ENCODE results near the gene BDH1. TPM values are rescaled to one million over a fixed set of nuclear protein-coding genes. Genes with fewer than 3 reads are reported as not detected.
"Not testable (repeated sequence)": the region's sequence is repeated elsewhere in the genome, so short reads cannot be mapped to it uniquely, and the experiment has no call there.

The BDH1 gene
- polyA plus RNA-seq, 12 donors = 2.3 to 21.6 (median 4.9) TPM; not detected in 1

DNA sequence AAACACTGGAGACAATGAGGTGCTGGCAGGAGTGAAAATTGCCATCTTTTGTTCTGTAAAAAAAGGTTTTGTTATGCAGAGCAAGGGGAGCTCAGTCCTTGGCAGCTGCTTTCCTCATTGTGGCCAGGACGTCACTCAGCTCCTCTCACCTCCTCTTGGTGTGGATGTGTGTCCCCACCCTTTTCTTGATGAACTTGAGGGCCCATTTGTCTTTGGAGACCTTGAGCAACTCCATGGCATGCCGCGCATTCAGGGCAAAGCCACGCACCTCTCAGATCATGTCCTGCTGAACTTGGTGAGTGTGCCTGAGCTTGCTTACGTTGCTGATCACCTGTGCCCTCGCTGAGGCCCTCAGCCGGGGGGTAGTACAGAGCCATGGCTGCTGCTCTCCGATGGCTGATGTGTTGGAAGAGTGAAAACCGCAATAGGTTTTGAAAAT lies 24.5 kb upstream of the BDH1 start:
- DNase-seq = no peak

DNA sequence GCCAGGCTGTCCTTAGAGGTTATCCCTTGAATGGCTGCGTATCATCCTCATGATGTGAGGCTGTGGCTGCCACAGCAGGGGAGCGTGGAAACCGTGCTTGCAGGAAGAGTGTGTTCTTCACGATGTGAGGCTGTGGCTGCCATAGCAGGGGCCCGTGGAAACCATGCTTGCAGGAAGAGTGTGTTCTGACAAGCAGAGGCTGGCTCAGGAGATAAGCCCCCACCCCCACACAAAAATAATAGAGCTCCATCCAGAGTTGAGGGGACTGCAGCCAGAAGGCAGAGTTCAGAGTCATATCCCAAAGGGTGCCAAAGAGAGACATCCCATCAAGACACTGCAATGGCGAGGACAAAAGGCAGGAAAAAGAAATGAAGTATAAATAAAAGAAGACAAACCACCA lies 22.6 kb upstream of the BDH1 start:
- DNase-seq = no peak

GRCh38 chr3:197577366-197578074 lies 21.8 kb upstream of the BDH1 start:
- no peak for DNase-seq

GRCh38 chr3:197576838-197577237 lies 21.1 kb upstream of the BDH1 start:
- DNase-seq = no peak

DNA sequence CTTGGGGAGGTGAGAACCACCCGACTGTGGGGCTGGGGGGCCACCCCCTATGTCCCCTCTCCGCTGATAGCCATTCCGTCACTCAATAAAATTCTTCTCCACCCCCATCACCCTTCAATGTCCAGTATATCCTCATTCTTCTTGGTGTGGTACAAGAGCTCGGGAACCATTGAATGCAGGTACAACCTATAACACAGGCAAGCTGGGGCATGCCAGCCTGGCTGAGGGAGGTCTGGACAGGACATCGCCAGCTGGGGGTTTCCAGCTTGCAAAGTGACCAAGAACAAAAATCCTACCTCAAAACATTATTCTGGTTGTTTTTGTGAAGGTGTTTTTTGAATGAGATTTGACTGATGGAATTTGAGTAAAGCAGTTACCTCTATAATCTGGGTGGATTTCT lies 19.6 kb upstream of the BDH1 start:
- DNase-seq = no peak

DNA sequence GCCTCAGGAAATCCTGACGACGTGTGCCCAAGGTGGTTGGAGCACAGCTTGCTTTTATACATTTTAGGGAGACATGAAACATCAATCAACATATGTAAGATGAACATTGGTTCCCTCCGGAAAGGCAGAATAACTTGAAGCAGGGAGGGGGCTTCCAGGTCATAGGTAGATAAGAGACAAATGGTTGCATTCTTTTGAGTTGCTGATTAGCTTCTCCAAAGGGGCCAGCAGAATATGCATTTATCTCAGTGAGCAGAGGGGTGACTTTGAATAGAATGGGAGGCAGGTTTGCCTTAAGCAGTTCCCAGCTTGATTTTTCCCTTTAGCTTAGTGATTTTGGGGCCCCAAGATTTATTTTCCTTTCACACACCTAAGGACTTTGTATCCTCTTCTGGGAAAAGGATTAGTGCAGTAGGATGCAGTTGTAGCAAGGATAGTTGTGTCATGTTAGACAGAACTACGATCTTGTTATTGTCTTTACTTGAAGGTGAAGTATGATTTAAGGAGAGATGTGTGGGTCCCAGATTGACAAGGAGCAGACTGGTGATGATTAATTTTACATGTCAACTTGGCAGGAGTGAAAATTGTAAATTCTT lies 18.7 kb upstream of the BDH1 start:
- DNase-seq = not testable (repeated sequence)

- DNase-seq = no peak
These were observed 17.4 kb upstream of the BDH1 start for GRCh38 chr3:197573048-197573767.

DNA sequence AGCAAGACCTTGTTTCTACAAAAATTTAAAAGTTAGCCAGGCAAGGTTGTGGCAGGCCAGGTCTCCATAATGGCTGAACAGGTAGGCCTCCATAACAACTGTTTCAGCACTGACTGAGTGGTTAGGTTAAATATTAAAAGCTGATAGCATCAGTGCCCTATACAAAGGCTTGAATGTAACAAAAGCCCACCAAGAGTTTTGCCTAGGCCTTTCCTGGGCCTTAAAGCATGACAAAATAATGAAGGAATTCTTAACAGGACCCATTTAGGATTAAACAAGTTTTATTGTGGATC lies 16.1 kb upstream of the BDH1 start:
- not testable (repeated sequence) for DNase-seq

GRCh38 chr3:197571074-197571879 lies 15.5 kb upstream of the BDH1 start:
- not testable (repeated sequence) for DNase-seq

DNA sequence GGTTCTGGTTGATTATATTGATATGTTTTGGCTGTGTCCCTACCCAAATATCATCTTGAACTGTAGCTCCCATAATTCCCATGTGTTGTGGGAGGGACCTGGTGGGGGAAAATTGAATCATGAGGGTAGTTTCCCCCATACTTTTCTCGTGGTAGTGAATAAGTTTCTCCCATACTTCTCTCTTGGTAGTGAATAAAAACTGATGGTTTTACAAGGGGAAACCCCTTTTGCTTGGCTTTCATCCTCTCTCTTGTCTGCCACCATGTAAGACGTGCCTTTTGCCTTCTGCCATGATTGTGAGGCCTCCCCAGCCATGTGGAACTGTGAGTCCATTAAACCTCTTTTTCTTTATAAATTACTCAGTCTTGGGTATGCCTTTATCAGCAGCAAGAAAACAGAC lies 13.7 kb upstream of the BDH1 start:
- not testable (repeated sequence) for DNase-seq

GRCh38 chr3:197567904-197568681 lies 12.3 kb upstream of the BDH1 start:
- no peak for DNase-seq

- not testable (repeated sequence) for DNase-seq
These were observed 10.4 kb upstream of the BDH1 start for GRCh38 chr3:197566155-197566554.

GRCh38 chr3:197564097-197564843 lies 8.5 kb upstream of the BDH1 start:
- DNase-seq = no peak

GRCh38 chr3:197562398-197563251 lies 6.9 kb upstream of the BDH1 start:
- DNase-seq = no peak

DNA sequence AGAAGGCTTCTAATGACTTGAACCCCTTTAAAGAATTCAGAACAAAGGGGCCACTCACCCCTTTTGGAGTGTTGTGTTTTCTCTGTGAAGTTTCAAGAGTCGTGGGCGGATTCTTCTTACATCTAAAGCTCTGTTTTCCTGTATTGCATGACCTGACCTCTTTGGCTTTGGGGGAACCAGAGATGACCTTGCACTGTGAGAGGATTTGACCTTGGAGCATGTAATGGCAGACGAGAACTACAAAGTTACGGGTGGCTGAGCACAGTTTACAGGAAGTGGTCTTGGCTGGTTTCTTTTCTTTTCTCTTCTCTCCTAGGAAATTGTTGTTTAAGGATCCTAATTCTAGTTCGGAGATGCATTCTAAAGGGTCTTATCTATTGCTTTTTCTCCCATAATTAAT lies 6.2 kb upstream of the BDH1 start:
- no peak for DNase-seq

DNA sequence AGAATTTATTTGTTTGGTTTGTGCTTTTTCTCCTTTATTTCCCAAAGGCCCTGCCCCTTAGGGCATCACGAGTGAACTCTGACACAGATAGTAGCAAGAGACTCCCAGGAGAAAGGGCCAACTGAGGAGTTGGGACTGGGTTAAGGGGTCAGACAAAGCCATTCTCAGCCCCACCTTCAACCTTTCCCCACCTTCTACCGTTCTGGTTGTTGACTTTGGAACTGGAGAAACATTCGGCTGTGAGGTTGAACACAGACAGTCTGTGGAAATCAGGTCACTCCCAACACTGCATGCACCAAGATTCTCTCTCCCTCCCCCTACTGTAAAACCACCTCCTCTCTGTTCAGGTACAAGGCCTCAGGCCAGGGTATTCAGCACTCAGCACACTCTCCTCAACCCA lies 3.9 kb upstream of the BDH1 start:
- no peak for DNase-seq

GRCh38 chr3:197554562-197555280 lies 1.0 kb downstream of the BDH1 start:
- peak; percentile 91 for DNase-seq

- DNase-seq = no peak
These were observed 1.6 kb downstream of the BDH1 start for GRCh38 chr3:197554196-197554561.

DNA sequence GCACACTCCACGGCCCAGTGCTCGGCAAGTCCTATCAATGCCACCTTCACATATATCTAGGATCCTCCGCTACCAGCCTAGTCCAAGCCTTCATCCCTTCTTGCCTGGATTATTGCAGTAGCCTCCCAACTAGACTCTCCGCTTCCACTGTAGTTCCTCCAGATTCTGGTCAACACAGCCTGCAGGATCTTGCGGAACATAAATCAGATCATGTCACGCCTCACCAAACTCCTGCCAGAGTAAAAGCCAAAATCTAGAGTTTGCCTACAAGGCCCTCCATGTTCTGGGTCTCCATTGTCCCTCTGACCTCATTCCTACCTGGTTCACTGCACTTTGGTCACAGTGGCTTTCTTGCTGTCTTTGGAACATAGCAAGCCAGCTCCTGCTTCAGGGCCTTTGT lies 3.6 kb downstream of the BDH1 start:
- no peak for DNase-seq
